ENCODE data around the gene CHRD. TPM values are rescaled to one million over a fixed set of nuclear protein-coding genes. Genes with fewer than 3 reads are reported as not detected.
A peak's percentile ranks its signal among the peaks of the same experiment; 100 is the strongest.
"Not testable (repeated sequence)": the region's sequence is repeated elsewhere in the genome, so short reads cannot be mapped to it uniquely, and the experiment has no call there.

The CHRD gene
- total RNA-seq, 2 experiments from 2014 or later, result not detected

- H3K4me3 Mint-ChIP-seq, result not testable (repeated sequence)
Measured at GRCh38 chr3:184339451-184340135, 40.3 kb upstream of the CHRD start.

GRCh38 chr3:184341925-184342324 is 37.9 kb upstream of the CHRD start:
- Mint-ChIP-seq H3K4me1 (peaks cover 9% of the 10 kb centered on the region), H3K27me3 (no peaks in the 10 kb centered on the region), H3K36me3 (no peaks in the 10 kb centered on the region), H3K27ac (no peak overlapping the region), H3K9me3 (no peaks in the 10 kb centered on the region), H3K4me3 (no peak overlapping the region)
- ATAC-seq (ENCODE audit: low read depth) (no peak), DNase-seq (no peak)
- POLR2A ChIA-PET, result no interaction called here

More at GRCh38 chr3:184339451-184340135, 40.3 kb upstream of the CHRD start:
- H3K36me3 Mint-ChIP-seq; DNase-seq; POLR2A ChIA-PET; H3K27me3 Mint-ChIP-seq; ATAC-seq (ENCODE audit: low read depth); H3K9me3 Mint-ChIP-seq; H3K27ac Mint-ChIP-seq: not testable (repeated sequence)
- H3K4me1 Mint-ChIP-seq, result peaks cover 21% of the 10 kb centered on the region

- no peaks in the 10 kb centered on the region for H3K27me3 Mint-ChIP-seq
- no peak overlapping the region for H3K4me3 Mint-ChIP-seq
- no peak for ATAC-seq (ENCODE audit: low read depth)
- no peaks in the 10 kb centered on the region for H3K36me3 Mint-ChIP-seq
- POLR2A ChIA-PET, result no interaction called here
- H3K27ac Mint-ChIP-seq, result no peak overlapping the region
- no peak for DNase-seq
- H3K9me3 Mint-ChIP-seq, result no peaks in the 10 kb centered on the region
- H3K4me1 Mint-ChIP-seq, result peaks cover 6% of the 10 kb centered on the region
Measured at GRCh38 chr3:184343200-184343876, 36.5 kb upstream of the CHRD start.

DNA sequence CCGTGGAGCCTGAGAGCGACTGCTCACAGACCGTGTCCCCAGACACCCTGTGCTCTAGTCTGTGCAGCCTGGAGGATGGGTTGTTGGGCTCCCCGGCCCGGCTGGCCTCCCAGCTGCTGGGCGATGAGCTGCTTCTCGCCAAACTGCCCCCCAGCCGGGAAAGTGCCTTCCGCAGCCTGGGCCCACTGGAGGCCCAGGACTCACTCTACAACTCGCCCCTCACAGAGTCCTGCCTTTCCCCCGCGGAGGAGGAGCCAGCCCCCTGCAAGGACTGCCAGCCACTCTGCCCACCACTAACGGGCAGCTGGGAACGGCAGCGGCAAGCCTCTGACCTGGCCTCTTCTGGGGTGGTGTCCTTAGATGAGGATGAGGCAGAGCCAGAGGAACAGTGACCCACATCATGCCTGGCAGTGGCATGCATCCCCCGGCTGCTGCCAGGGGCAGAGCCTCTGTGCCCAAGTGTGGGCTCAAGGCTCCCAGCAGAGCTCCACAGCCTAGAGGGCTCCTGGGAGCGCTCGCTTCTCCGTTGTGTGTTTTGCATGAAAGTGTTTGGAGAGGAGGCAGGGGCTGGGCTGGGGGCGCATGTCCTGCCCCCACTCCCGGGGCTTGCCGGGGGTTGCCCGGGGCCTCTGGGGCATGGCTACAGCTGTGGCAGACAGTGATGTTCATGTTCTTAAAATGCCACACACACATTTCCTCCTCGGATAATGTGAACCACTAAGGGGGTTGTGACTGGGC is 35.1 kb upstream of the CHRD start:
- Mint-ChIP-seq H3K27me3 (no peaks in the 10 kb centered on the region), H3K27ac (no peak overlapping the region), H3K9me3 (no peaks in the 10 kb centered on the region), H3K4me1 (peaks cover 6% of the 10 kb centered on the region), H3K4me3 (no peak overlapping the region), H3K36me3 (no peaks in the 10 kb centered on the region)
- ATAC-seq (ENCODE audit: low read depth) (no peak), DNase-seq (no peak)
- POLR2A ChIA-PET, result no interaction called here

DNA sequence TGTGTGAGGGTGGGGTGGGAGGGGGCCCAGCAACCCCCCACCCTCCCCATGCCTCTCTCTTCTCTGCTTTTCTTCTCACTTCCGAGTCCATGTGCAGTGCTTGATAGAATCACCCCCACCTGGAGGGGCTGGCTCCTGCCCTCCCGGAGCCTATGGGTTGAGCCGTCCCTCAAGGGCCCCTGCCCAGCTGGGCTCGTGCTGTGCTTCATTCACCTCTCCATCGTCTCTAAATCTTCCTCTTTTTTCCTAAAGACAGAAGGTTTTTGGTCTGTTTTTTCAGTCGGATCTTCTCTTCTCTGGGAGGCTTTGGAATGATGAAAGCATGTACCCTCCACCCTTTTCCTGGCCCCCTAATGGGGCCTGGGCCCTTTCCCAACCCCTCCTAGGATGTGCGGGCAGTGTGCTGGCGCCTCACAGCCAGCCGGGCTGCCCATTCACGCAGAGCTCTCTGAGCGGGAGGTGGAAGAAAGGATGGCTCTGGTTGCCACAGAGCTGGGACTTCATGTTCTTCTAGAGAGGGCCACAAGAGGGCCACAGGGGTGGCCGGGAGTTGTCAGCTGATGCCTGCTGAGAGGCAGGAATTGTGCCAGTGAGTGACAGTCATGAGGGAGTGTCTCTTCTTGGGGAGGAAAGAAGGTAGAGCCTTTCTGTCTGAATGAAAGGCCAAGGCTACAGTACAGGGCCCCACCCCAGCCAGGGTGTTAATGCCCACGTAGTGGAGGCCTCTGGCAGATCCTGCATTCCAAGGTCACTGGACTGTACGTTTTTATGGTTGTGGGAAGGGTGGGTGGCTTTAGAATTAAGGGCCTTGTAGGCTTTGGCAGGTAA is 34.3 kb upstream of the CHRD start:
- Mint-ChIP-seq H3K27ac (no peak overlapping the region), H3K4me1 (peaks cover 6% of the 10 kb centered on the region), H3K36me3 (no peaks in the 10 kb centered on the region), H3K9me3 (no peaks in the 10 kb centered on the region), H3K4me3 (no peak overlapping the region), H3K27me3 (no peaks in the 10 kb centered on the region)
- POLR2A ChIA-PET, result no interaction called here
- no peak for DNase-seq
- peak; percentile 50 for ATAC-seq (ENCODE audit: low read depth)

DNA sequence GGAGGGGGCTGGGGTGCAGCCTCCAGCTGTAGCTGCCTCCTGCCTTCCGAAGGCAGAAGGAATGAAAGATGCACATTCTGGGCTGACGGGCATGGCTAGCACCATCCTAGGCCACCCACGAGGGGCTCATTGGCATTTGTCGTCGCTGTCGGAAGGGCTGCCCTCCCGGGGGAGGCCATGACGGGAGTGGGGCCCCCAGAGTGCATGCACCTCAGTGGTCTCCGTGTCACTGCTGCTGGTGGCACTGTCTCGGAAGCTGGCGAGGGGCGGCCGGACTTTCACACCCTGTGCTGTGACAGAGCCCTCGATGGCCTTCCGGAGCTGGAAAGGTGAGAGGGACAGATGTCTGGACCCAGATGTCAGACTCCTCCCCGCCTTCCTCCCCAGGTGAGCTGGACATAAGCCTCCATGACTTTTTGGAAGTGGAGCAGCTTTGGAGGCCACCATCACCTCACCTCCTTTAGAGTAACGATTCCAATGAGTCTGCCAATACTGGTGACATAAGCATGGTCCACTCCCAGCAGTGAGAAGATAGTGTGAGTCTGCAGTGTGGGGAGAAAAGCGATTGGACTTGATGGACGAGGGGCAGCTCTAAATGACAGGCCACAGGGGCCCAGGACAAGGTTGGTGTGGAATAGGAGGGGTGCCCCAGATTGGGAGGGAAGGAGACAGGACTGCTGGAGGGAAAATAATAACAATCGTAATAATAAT is 33.2 kb upstream of the CHRD start:
- H3K27ac Mint-ChIP-seq, result no peak overlapping the region
- ATAC-seq (ENCODE audit: low read depth), result no peak
- H3K36me3 Mint-ChIP-seq, result no peaks in the 10 kb centered on the region
- H3K4me3 Mint-ChIP-seq, result no peak overlapping the region
- DNase-seq, result no peak
- H3K4me1 Mint-ChIP-seq, result no peaks in the 10 kb centered on the region
- H3K9me3 Mint-ChIP-seq, result no peaks in the 10 kb centered on the region
- H3K27me3 Mint-ChIP-seq, result no peaks in the 10 kb centered on the region
- POLR2A ChIA-PET, result no interaction called here

GRCh38 chr3:184347321-184348056 is 32.4 kb upstream of the CHRD start:
- no peak for DNase-seq
- POLR2A ChIA-PET, result interaction anchor here (0.8 to 2.0 kb wide), 3 partner anchors 12 to 45 kb away, joined by 3 to 5 read pairs (median 4); no protein-coding TSS in a partner anchor
- H3K4me1 Mint-ChIP-seq, result no peaks in the 10 kb centered on the region
- H3K27me3 Mint-ChIP-seq, result no peaks in the 10 kb centered on the region
- H3K36me3 Mint-ChIP-seq, result no peaks in the 10 kb centered on the region
- no peak overlapping the region for H3K4me3 Mint-ChIP-seq
- no peak overlapping the region for H3K27ac Mint-ChIP-seq
- no peaks in the 10 kb centered on the region for H3K9me3 Mint-ChIP-seq
- no peak for ATAC-seq (ENCODE audit: low read depth)

DNA sequence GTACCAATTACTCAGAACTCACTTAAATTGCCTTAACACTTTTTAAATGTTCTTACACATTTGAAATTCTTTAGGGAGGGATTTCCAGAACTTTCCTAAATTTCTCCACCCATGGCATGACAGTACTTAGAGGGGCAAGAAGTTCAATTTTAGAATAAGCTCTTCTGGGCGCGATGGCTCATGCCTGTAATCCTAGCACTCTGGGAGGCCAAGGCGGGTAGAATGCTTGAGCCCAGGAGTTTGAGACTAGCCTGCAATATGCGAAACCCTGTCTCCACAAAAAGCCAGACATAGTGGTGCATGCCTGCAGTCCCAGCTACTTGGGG is 31.8 kb upstream of the CHRD start:
- no peaks in the 10 kb centered on the region for H3K36me3 Mint-ChIP-seq
- no peak overlapping the region for H3K27ac Mint-ChIP-seq

DNA sequence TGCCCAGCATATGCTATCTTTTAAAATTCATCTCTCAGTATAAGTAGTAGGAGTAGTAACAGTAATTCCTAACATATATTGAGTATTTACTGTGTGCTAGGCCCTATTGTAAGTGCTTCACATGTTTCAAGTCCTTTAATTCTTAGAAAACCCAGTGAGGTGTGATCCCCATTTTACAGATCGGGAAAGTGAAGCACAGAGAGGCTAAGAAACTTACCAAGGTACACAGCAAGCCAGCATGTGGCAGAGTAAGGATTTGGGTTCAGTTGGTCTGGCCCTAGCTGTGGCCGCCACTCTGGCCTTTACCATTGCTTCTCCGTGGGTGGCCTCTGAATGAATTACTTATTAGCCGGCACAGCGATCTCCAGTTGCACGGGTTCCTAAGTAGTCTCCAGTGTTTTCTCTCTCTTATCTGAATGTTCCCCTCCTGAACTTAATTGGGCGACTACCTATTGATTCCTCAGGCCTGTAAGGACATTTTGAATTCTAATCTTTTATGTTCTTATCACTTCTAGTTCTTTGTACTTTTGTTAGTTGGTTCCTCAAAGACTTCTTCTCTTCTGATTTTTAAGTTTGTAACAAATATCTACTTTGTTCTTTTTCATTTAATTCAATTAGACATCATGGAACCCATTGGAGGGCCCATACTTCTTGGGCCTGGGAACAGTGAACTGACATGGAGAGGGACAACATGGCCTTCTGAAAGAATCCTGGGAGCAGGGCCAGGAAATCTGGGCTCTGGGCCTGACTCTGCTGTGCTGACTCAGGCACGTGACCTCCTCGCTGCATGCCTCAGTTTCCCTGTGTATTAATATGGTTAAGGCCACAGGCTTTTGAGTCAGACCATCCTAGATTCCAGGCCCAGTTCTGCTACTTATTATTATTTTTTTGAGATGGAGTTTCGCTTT is 30.0 kb upstream of the CHRD start:
- H3K9me3 Mint-ChIP-seq, result no peaks in the 10 kb centered on the region
- H3K4me1 Mint-ChIP-seq, result peaks cover 2% of the 10 kb centered on the region
- H3K27me3 Mint-ChIP-seq, result no peaks in the 10 kb centered on the region
- POLR2A ChIA-PET, result no interaction called here
- ATAC-seq (ENCODE audit: low read depth), result no peak
- no peak overlapping the region for H3K27ac Mint-ChIP-seq
- no peak overlapping the region for H3K4me3 Mint-ChIP-seq
- no peak for DNase-seq
- H3K36me3 Mint-ChIP-seq, result no peaks in the 10 kb centered on the region

More for the DNA sequence above, 31.8 kb upstream of the CHRD start:
- Mint-ChIP-seq H3K9me3 (no peaks in the 10 kb centered on the region), H3K27me3 (no peaks in the 10 kb centered on the region), H3K4me1 (no peaks in the 10 kb centered on the region), H3K4me3 (no peak overlapping the region)
- DNase-seq (no peak), ATAC-seq (ENCODE audit: low read depth) (no peak)
- POLR2A ChIA-PET, result interaction anchor here (0.8 to 2.0 kb wide), 3 partner anchors 12 to 46 kb away, joined by 3 to 5 read pairs (median 4); no protein-coding TSS in a partner anchor

GRCh38 chr3:184350618-184351017 is 29.2 kb upstream of the CHRD start:
- Mint-ChIP-seq H3K36me3 (no peaks in the 10 kb centered on the region), H3K27ac (no peak overlapping the region), H3K27me3 (no peaks in the 10 kb centered on the region), H3K4me3 (no peak overlapping the region), H3K4me1 (peaks cover 2% of the 10 kb centered on the region), H3K9me3 (no peaks in the 10 kb centered on the region)
- DNase-seq, result no peak
- POLR2A ChIA-PET, result no interaction called here
- ATAC-seq (ENCODE audit: low read depth), result no peak

- DNase-seq, result no peak
- ATAC-seq (ENCODE audit: low read depth), result no peak
- no peaks in the 10 kb centered on the region for H3K36me3 Mint-ChIP-seq
- peaks cover 2% of the 10 kb centered on the region for H3K4me1 Mint-ChIP-seq
- H3K27me3 Mint-ChIP-seq, result no peaks in the 10 kb centered on the region
- H3K9me3 Mint-ChIP-seq, result no peaks in the 10 kb centered on the region
- H3K27ac Mint-ChIP-seq, result peak overlapping the region; percentile 24
- POLR2A ChIA-PET, result no interaction called here
- H3K4me3 Mint-ChIP-seq, result no peak overlapping the region
Measured at GRCh38 chr3:184351511-184352148, 28.2 kb upstream of the CHRD start.

Measured in activated naive CD8-positive, alpha-beta T cell treated with anti-CD3 and anti-CD28 coated beads, Interleukin-2, amount 10 ng/mL, durations not matched to agents 7 days and 5 days (primary cell).